ENCODE results near the gene PTPRN2. TPM values are rescaled to one million over a fixed set of nuclear protein-coding genes. Genes with fewer than 3 reads are reported as not detected.

PTPRN2 gene
- total and polyA plus RNA-seq, 2 of the 8 experiments (the other 6 are each of a cell fraction or from before 2014, with no cell fraction given), result 2.6 to 4.5 TPM

DNA sequence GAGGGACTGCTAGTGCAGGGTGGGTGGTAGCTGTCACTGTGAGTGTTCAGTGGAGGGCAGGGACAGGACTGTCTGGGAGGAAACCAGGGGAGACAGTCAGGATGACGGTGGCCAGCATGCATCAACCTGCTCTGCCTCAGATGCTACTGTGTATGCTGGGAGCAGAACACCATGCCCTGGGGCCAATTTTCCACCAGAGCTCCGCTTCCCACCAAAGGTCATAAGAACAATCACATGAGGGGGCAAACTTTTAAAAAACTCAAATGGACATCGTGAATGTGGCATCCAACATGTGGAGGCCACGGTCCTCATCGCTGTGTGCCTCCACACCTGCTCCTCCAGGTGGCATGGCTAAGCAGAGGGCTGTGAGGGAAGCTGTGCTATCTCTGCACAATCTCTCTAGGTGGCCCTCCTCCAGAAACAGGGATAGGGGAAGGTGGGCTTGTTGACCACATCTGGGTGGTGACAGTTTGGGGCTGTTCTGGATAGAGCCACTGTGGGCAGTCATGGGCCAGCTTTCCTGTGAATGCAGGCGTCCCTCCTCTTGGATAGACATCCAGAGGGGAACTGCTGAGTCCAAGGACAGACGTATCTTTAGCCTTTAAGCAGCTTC, 411.0 kb downstream of the PTPRN2 start:
- Histone ChIP-seq H3K79me1 (ENCODE audit: low read depth, low read length) (no peaks in the 10 kb centered on the region), H2BK120ac (replicated peaks; ENCODE audit: low read depth, low read length) (no peak overlapping the region)

More for the DNA sequence above, 411.0 kb downstream of the PTPRN2 start:
- Histone ChIP-seq H2BK15ac (ENCODE audit: low read length) (no peak overlapping the region), H3K23ac (ENCODE audit: insufficient read length) (no peak overlapping the region), H3K56ac (replicated peaks; ENCODE audit: insufficient read length, low read depth, low read length) (no peak overlapping the region), H3K36me3 (ENCODE audit: control insufficient read depth in 2 of 4, insufficient read depth in 4 of 4, low read length in 3 of 4) (no peaks in the 10 kb centered on the region), H2BK20ac (ENCODE audit: low read length) (no peak overlapping the region), H2BK5ac (ENCODE audit: low read depth, low read length) (no peak overlapping the region), H3K27ac (ENCODE audit: low read depth, low read length) (no peak overlapping the region), H2AK5ac (ENCODE audit: low read depth, low read length) (no peak overlapping the region), H3K4me2 (ENCODE audit: insufficient read depth in 1 of 2, low read depth in 2 of 2, low read length in 2 of 2) (no peak overlapping the region), H2BK12ac (ENCODE audit: low read depth, low read length) (no peak overlapping the region), H3K4me3 (ENCODE audit: extremely low read depth in 1 of 4, insufficient read depth in 2 of 4, low read depth in 3 of 4, low read length in 4 of 4) (no peak overlapping the region), H3K9ac (replicated peaks in 1 of 4; ENCODE audit: extremely low read depth in 1 of 4, low read depth in 3 of 4, low read length in 3 of 4) (no peak overlapping the region), H3K4me1 (replicated peaks in 1 of 4; ENCODE audit: control insufficient read depth in 3 of 4, insufficient read depth in 4 of 4, low read length in 3 of 4) (no peaks in the 10 kb centered on the region), H3K9me3 (ENCODE audit: insufficient read depth in 2 of 2, low read depth in 1 of 2, low read length in 1 of 2) (peaks cover 45 to 56% of the 10 kb centered on the region in 2 experiments), H3K4ac (replicated peaks; ENCODE audit: insufficient read length, low read depth, low read length) (no peak overlapping the region), H3K79me2 (ENCODE audit: control insufficient read depth in 1 of 2, insufficient read depth in 2 of 2, low read length in 2 of 2) (no peaks in the 10 kb centered on the region), H3K18ac (ENCODE audit: extremely low read depth, low read length) (no peak overlapping the region), H3K23me2 (ENCODE audit: low read depth, low read length) (peaks cover 11% of the 10 kb centered on the region; the same call in 1 of the 2 replicates), H2AFZ (ENCODE audit: low read length) (no peak overlapping the region), H4K20me1 (replicated peaks in 1 of 2; ENCODE audit: control insufficient read depth in 1 of 2, insufficient read depth in 2 of 2, low read length in 2 of 2) (no peaks in the 10 kb centered on the region), H4K8ac (ENCODE audit: extremely low read depth, insufficient read depth, low read length) (no peak overlapping the region), H3K27me3 (replicated peaks in 1 of 4; ENCODE audit: control insufficient read depth in 3 of 4, extremely low read depth in 1 of 4, insufficient read depth in 3 of 4, low read length in 3 of 4) (no peaks in the 10 kb centered on the region), H3K14ac (ENCODE audit: insufficient read length) (no peak overlapping the region), H4K91ac (replicated peaks; ENCODE audit: insufficient read length, low read length) (no peak overlapping the region), H4K5ac (ENCODE audit: insufficient read length, low read depth, low read length) (no peak overlapping the region)
- FAIRE-seq (no peak), DNase-seq (ENCODE audit: low read depth in 1 of 2, low spot score in 2 of 2) (no peak)
- ChIA-PET CTCF (ENCODE audit: partially characterized antibody) (interaction anchor here (1.4 kb wide), 1 partner anchor 12 kb away, joined by 3 read pairs; no protein-coding TSS in a partner anchor), POLR2A (ENCODE audit: partially characterized antibody) (no interaction called here)
- 82% methylated on average over 7 of the region's 7 CpGs; no CpG with 5 or more reads in 1 of the 2 experiments for WGBS, 2 experiments (ENCODE audit: extremely low coverage in 1 of 2, insufficient coverage in 1 of 2, insufficient read length in 1 of 2, insufficient replicate concordance in 2 of 2, low coverage in 1 of 2, low lambda C conversion rate in 2 of 2, missing lambda C conversion rate in 1 of 2)
- TF ChIP-seq BRCA1 (IDR thresholded peaks at IDR 0.05; ENCODE audit: low read depth, low read length) (no peak), KDM5A (IDR thresholded peaks at IDR 0.05; ENCODE audit: low read length) (no peak), TAF7 (optimal IDR thresholded peaks at IDR 0.05; ENCODE audit: borderline replicate concordance, low read depth, low read length) (no peak), TCF12 (IDR thresholded peaks at IDR 0.05; ENCODE audit: low read depth, low read length) (no peak), PHF8 (conservative IDR thresholded peaks at IDR 0.05; ENCODE audit: low read depth, low read length) (no peak), POLR2A (IDR thresholded peaks at IDR 0.05; ENCODE audit: control extremely low read depth in 1 of 2, low read depth in 2 of 2, low read length in 2 of 2) (no peak)

Measured in H1 (cell line).